GM10266 (cell line): ENCODE data around the gene SH3BP5L.

Experiments used
- DNase-seq: peaks from one replicate; pipeline ENCODE4 v3.0.0; 2012; ENCODE audit errors: extremely low spot score
- TF ChIP-seq, protein P1 (sequence below): IDR thresholded peaks from 2 replicates; pipeline ENCODE4 v1.5.1; 2012; ENCODE audit warnings: mild to moderate bottlenecking, low read depth; ENCODE audit not compliant: control insufficient read depth, insufficient read depth; ENCODE audit errors: missing control alignments

The SH3BP5L gene

GRCh38 chr1:248821641-248822040 is 4.1 kb downstream of the SH3BP5L start:
- TF ChIP-seq, protein P1, sequence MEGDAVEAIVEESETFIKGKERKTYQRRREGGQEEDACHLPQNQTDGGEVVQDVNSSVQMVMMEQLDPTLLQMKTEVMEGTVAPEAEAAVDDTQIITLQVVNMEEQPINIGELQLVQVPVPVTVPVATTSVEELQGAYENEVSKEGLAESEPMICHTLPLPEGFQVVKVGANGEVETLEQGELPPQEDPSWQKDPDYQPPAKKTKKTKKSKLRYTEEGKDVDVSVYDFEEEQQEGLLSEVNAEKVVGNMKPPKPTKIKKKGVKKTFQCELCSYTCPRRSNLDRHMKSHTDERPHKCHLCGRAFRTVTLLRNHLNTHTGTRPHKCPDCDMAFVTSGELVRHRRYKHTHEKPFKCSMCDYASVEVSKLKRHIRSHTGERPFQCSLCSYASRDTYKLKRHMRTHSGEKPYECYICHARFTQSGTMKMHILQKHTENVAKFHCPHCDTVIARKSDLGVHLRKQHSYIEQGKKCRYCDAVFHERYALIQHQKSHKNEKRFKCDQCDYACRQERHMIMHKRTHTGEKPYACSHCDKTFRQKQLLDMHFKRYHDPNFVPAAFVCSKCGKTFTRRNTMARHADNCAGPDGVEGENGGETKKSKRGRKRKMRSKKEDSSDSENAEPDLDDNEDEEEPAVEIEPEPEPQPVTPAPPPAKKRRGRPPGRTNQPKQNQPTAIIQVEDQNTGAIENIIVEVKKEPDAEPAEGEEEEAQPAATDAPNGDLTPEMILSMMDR = no peak
- DNase-seq = no peak

DNA sequence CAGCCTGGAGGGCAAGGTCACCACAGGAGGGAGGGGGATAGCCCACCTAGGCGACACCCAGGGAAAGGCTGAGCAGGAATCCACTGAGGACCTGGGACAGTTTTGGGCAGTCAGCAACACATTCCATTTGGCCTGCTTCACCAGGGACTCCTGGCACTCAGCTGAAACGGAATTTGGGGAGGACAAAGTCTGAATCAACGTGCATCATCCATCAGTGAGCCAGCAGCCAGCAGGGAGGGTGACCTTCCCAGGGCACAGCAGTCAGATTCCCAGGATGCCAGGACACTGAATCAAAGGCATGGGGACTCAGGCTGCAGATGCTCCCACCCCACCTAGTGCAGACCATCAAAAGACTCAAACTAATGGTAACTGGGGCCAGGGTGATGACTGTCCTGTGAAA is 4.6 kb downstream of the SH3BP5L start:
- no peak for DNase-seq
- TF ChIP-seq, protein P1 = no peak

DNA sequence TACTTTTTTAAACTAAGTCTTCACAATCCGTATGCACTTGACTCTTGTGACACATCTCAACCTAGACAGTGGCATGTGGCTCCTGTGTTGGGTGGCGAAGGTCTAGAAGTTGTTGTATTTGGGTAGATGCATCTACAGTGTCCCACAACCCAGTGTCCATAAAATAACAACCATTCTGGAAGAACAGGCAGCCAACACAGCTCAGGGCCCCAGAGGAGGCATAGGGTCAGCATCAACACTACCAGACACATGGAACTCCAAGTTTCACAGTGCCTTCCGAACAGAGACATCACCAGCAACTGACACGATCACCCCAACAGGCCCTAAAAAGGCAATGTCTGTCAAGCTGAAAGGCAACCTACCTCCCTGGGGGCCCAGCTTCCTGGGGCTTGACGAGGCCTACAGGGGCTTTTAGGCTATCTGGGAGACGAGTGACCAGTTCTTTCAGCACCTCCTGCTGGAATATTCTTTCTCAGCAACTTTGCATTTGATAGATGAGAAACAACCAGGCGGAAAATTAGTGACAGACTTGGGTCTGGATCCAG is 5.6 kb downstream of the SH3BP5L start:
- no peak for DNase-seq
- TF ChIP-seq, protein P1 = no peak

DNA sequence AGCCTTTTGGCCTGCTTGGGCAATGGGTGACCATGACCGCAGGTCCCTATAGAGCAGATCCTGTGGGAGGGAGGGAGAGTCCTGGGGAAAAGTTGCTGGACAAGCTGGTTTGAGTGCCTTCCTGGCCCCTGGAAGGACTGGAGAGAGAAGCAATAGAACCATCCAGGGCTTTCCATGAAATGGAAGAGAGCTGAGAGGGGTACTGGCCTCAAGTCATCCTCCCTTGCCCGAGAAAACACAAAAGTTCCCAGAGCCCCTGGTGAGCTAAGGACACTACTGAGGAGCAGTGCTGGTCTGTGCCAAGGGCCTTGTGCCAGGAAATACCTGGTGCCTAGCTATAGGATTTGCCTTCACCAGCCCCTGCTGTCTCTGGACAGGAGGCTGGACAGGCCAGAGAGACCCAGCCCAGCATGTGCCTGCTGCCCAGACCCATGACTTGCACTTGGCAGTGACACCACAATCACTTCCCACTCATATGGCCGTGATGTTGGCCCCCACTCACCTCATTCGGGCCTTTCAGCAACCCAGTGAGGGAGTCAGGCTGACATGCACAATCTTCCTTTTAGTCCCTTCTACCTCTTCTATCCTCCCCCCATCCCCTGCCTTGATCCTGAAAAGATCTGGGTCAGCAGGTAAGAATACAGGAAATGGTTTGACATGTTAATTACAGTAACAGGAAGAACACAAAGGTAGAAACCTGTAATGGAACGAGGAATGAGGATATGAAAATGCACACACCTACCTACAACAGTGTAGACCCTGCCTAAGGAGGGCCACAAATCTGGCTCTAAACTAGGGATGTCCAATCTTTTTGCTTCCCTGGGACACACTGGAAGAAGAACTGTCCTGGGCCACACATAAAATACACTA is 7.0 kb downstream of the SH3BP5L start:
- no peak for DNase-seq
- TF ChIP-seq, protein P1 = no peak

- TF ChIP-seq, protein P1 = no peak
- DNase-seq = peak; percentile 4
Measured at GRCh38 chr1:248817065-248817464, 8.7 kb downstream of the SH3BP5L start.

- DNase-seq = no peak
- TF ChIP-seq, protein P1 = no peak
Measured at GRCh38 chr1:248816042-248816851, 9.5 kb downstream of the SH3BP5L start.
